HepG2 (cell line): ENCODE measurements around the gene LURAP1L. TPM values are rescaled to one million over a fixed set of nuclear protein-coding genes. Genes with fewer than 3 reads are reported as not detected.

Experiments
- ATAC-seq: fragments of 200-7000 bp; cut with Tn5 transposase; 3 replicates; pipeline ENCODE4 v1.9.1; 2020; ENCODE audit warnings: mild to moderate bottlenecking, moderate library complexity
- BruUV-seq: library from RNA; stranded (reverse); fragments of 400-500 nt; replicated peaks from 2 replicates; lab custom pipeline; 2021; lab: Mats Ljungman, UMichigan
- CTCF ChIA-PET: fragments of 300-600 bp; formaldehyde crosslinking; extraction: SDS; loops from one replicate; lab custom pipeline; 2021; ENCODE audit warnings: low total read pairs, inconsistent platforms, low intra/inter-chr PET ratio; lab: Yijun Ruan, JAX
- POLR2A ChIA-PET: fragments of 350-600 bp; sonication (Branson Sonifier 250); formaldehyde crosslinking; loops from one replicate; lab custom pipeline; 2020; ENCODE audit warnings: antibody characterized with exemption, inconsistent platforms; lab: Yijun Ruan, JAX
- DNase-seq: peaks from one replicate; pipeline ENCODE4 v3.0.0-alpha.2; 2015; ENCODE audit warnings: low spot score
- FAIRE-seq: peaks from 3 replicates; lab custom pipeline; 2011; peaks lifted over from hg19 to GRCh38; lab: Jason Lieb, UNC
- H2AFZ ChIP-seq: one replicate; pipeline ENCODE4 v1.6.1; 2011; ENCODE audit warnings: low read length, inconsistent platforms
- H3K27ac ChIP-seq: fragments of 300-600 bp; 3 replicates; pipeline ENCODE4 v1.8.0; 2011; ENCODE audit warnings: mixed run types, mild to moderate bottlenecking, mixed read lengths, low read length, inconsistent platforms; ENCODE audit not compliant: insufficient read depth; ENCODE audit errors: extremely low read length
- H3K27me3 ChIP-seq, 2 experiments: fragments of 200-600 bp in 1 of 2; 2 replicates in 1 of 2; 3 replicates in 1 of 2; pipeline versions ENCODE4 v1.6.0 to v1.8.0; 2011; ENCODE audit warnings: low read length in 2 of 2, mild to moderate bottlenecking in 2 of 2, moderate library complexity in 2 of 2, inconsistent platforms in 1 of 2; ENCODE audit not compliant: insufficient read depth in 2 of 2, control insufficient read depth in 1 of 2
- H3K36me3 ChIP-seq, 2 experiments: fragments of 200-600 bp in 1 of 2; replicated peaks in 1 of 2; 2 replicates in 1 of 2; 3 replicates in 1 of 2; pipeline versions ENCODE4 v1.5.1 to v1.8.0; 2011; ENCODE audit warnings: low read length in 2 of 2, inconsistent platforms in 1 of 2; ENCODE audit not compliant: insufficient read depth in 2 of 2, control insufficient read depth in 1 of 2
- H3K4me1 ChIP-seq: 2 replicates; pipeline ENCODE4 v1.5.1; 2012; ENCODE audit warnings: low read length, inconsistent platforms; ENCODE audit not compliant: insufficient read depth
- H3K4me2 ChIP-seq: 2 replicates; pipeline ENCODE4 v1.6.0; 2011; ENCODE audit warnings: low read depth, low read length, inconsistent platforms
- H3K4me3 ChIP-seq, 3 experiments: fragments of 200-600 bp in 1 of 3; sonication (generic), shearing (Covaris generic) in 1 of 3; replicated peaks in 1 of 3; 2 replicates each; pipeline ENCODE4 v1.5.1; 2011 to 2016; ENCODE audit warnings: low read length in 3 of 3, inconsistent platforms in 2 of 3, low read depth in 2 of 3, mild to moderate bottlenecking in 2 of 3, control low read depth in 1 of 3, mixed read lengths in 1 of 3; ENCODE audit not compliant: insufficient read depth in 1 of 3
- H3K79me2 ChIP-seq: one replicate; pipeline ENCODE4 v1.6.1; 2011; ENCODE audit warnings: low read length, inconsistent platforms; ENCODE audit not compliant: insufficient read depth
- H3K9ac ChIP-seq: 2 replicates; pipeline ENCODE4 v1.6.0; 2011; ENCODE audit warnings: mild to moderate bottlenecking, low read depth, low read length, inconsistent platforms; ENCODE audit not compliant: insufficient read depth
- H3K9me3 ChIP-seq: 2 replicates; pipeline ENCODE4 v1.5.1; 2012; ENCODE audit warnings: mild to moderate bottlenecking, low read length
- H4K20me1 ChIP-seq: 2 replicates; pipeline ENCODE4 v1.6.0; 2011; ENCODE audit warnings: inconsistent platforms, mild to moderate bottlenecking, low read length, moderate library complexity; ENCODE audit not compliant: insufficient read depth
- ASH2L ChIP-seq: fragments of 300-600, 200-600 bp; sonication (generic); IDR thresholded peaks from 2 replicates; pipeline ENCODE4 v1.7.0; 2017; ENCODE audit warnings: low read depth, mild to moderate bottlenecking, moderate library complexity, mixed read lengths, low read length; ENCODE audit not compliant: insufficient read length
- CCAR2 ChIP-seq: fragments of 200-400 bp; formaldehyde crosslinking; optimal IDR thresholded peaks from 2 replicates; pipeline ENCODE3; 2018; ENCODE audit warnings: low read depth, mild to moderate bottlenecking, low read length, moderate library complexity
- CHD4 ChIP-seq: fragments of 200-600 bp; sonication (generic); IDR thresholded peaks from 2 replicates; pipeline ENCODE4 v1.7.0; 2017; ENCODE audit warnings: mild to moderate bottlenecking, low read length, borderline replicate concordance
- DZIP1 ChIP-seq: sonication (generic); formaldehyde crosslinking; IDR thresholded peaks from 2 replicates; pipeline ENCODE4 v1.5.0; 2020; ENCODE audit warnings: mild to moderate bottlenecking, missing genetic modification reagents
- EED ChIP-seq: sonication (generic); formaldehyde crosslinking; IDR thresholded peaks from 2 replicates; pipeline ENCODE4 v1.5.0; 2020; ENCODE audit warnings: mild to moderate bottlenecking, missing genetic modification reagents
- FOXK1 ChIP-seq: sonication (generic); formaldehyde crosslinking; IDR thresholded peaks from 2 replicates; pipeline ENCODE4 v1.4.0; 2020; ENCODE audit warnings: low read depth, missing genetic modification reagents, borderline replicate concordance
- NKX3-1 ChIP-seq: sonication (generic); formaldehyde crosslinking; IDR thresholded peaks from 2 replicates; pipeline ENCODE4 v1.5.0; 2020; ENCODE audit warnings: missing genetic modification reagents
- PLRG1 ChIP-seq: fragments of 450-650 bp; conservative IDR thresholded peaks from 2 replicates; pipeline ENCODE4 v1.6.1; 2016
- ZBTB4 ChIP-seq: sonication (generic); formaldehyde crosslinking; IDR thresholded peaks from 2 replicates; pipeline ENCODE4 v1.4.0; 2020; ENCODE audit warnings: missing genetic modification reagents, mild to moderate bottlenecking, borderline replicate concordance
- ZC3H13 ChIP-seq: sonication (generic); formaldehyde crosslinking; IDR thresholded peaks from 2 replicates; pipeline ENCODE4 v1.8.1; 2023; ENCODE audit warnings: mild to moderate bottlenecking, missing genetic modification reagents, moderate library complexity
- ZMAT3 ChIP-seq: sonication (generic); formaldehyde crosslinking; conservative IDR thresholded peaks from 2 replicates; pipeline ENCODE4 v1.7.0; 2021; ENCODE audit warnings: missing genetic modification reagents
- ZNF207 ChIP-seq: fragments of 450-650 bp; IDR thresholded peaks from 2 replicates; pipeline ENCODE4 v1.6.1; 2016; ENCODE audit warnings: antibody characterized with exemption, borderline replicate concordance
- ZNF362 ChIP-seq: sonication (generic); formaldehyde crosslinking; IDR thresholded peaks from 2 replicates; pipeline ENCODE4 v1.4.0; 2020; ENCODE audit warnings: missing genetic modification reagents, mild to moderate bottlenecking, borderline replicate concordance
- ZNF576 ChIP-seq: sonication (generic); formaldehyde crosslinking; IDR thresholded peaks from 2 replicates; pipeline ENCODE4 v1.4.0; 2020; ENCODE audit warnings: mild to moderate bottlenecking, missing genetic modification reagents
- ZSCAN30 ChIP-seq: sonication (generic); formaldehyde crosslinking; IDR thresholded peaks from 2 replicates; pipeline ENCODE4 v1.5.0; 2020; ENCODE audit warnings: mild to moderate bottlenecking, missing genetic modification reagents
- WGBS: methylation state at CpG from one replicate; pipeline ENCODE4 v1.1.6; 2017; ENCODE audit warnings: low lambda C conversion rate; 5-methylcytosine and 5-hydroxymethylcytosine counted together
- in situ Hi-C: cut with HindIII; loops from 2 replicates; pipeline ENCODE4 v1.10.0; 2017; ENCODE audit warnings: low pct_unique_long_range_greater_than_20kb; ENCODE audit not compliant: extremely low pct_ligation_motif_present
- intact Hi-C: fragments of 100-400 bp; cut with micrococcal nuclease; formaldehyde crosslinking; loops from one replicate; pipeline ENCODE4 v1.10.0; 2022; ENCODE audit not compliant: unreplicated experiment
- polyA plus RNA-seq, 8 experiments: library from polyadenylated mRNA; depleted of rRNA in 3 of 8; stranded (reverse) in 7 of 8; unstranded in 1 of 8; fragments of >200 nt; fragmentation: Illumina TruSeq in 4 of 8; extraction: Trizol in 4 of 8; gene quantifications; 2 replicates each; pipeline versions ENCODE4 v1.2.1 to v1.2.3, GENCODE V29; 2011 to 2016; ENCODE audit warnings: low read depth in 4 of 8, missing spikeins in 1 of 8, mixed read lengths in 1 of 8; ENCODE audit not compliant: insufficient read depth in 1 of 8
- total RNA-seq, 5 experiments: library from RNA; depleted of rRNA; stranded (reverse); fragments of >200 nt; fragmentation: Illumina TruSeq; extraction: Trizol; gene quantifications; 2 replicates each; pipeline ENCODE4 v1.2.3, GENCODE V29; 2016; ENCODE audit warnings: low read depth in 1 of 5

LURAP1L gene
- total and polyA plus RNA-seq, 2 of the 13 experiments (the other 11 are each of a cell fraction or from before 2014, with no cell fraction given), result 6.7 to 16.6 TPM

- TF ChIP-seq ZMAT3 (CRISPR knock-in tag) (no peak), ZBTB4 (CRISPR knock-in tag) (no peak), ZNF207 (no peak), ZC3H13 (CRISPR knock-in tag) (no peak), DZIP1 (CRISPR knock-in tag) (no peak), ZSCAN30 (no peak)
Observed at GRCh38 chr9:12801663-12802062, 26.8 kb downstream of the LURAP1L start (continued).

GRCh38 chr9:12802093-12802492 lies 27.3 kb downstream of the LURAP1L start:
- in situ Hi-C loops, result no loop called here
- Histone ChIP-seq H3K4me3 (no peak overlapping the region), H3K79me2 (no peaks in the 10 kb centered on the region), H3K4me2 (no peak overlapping the region), H3K4me1 (no peaks in the 10 kb centered on the region), H4K20me1 (no peaks in the 10 kb centered on the region), H2AFZ (no peak overlapping the region), H3K9ac (no peak overlapping the region), H3K9me3 (no peaks in the 10 kb centered on the region), H3K27me3 (no peaks in the 10 kb centered on the region), H3K27ac (no peak overlapping the region), H3K36me3 (no peaks in the 10 kb centered on the region)
- BruUV-seq, result no TSS peak
- intact Hi-C loops, result no loop called here
- WGBS, result 100% methylated on average over 1 of the region's 1 CpG
- DNase-seq (no peak), ATAC-seq (no peak), FAIRE-seq (no peak)
- ChIA-PET CTCF (no interaction called here), POLR2A (interaction anchor here (1.0 to 1.7 kb wide), 2 partner anchors 12 to 26 kb away, joined by 5 read pairs; no protein-coding TSS in a partner anchor)
- TF ChIP-seq ZNF576 (no peak), EED (CRISPR knock-in tag) (no peak), NKX3-1 (CRISPR knock-in tag) (no peak), FOXK1 (CRISPR knock-in tag) (no peak), ASH2L (no peak), CHD4 (no peak), ZNF362 (CRISPR knock-in tag) (no peak), PLRG1 (no peak), CCAR2 (no peak)
